GM18526 (cell line): ENCODE data around the gene EXD2.

ENCODE experiments used
- POLR2A ChIP-seq: IDR thresholded peaks from 3 replicates; pipeline ENCODE4 v1.6.1; 2011; ENCODE audit not compliant: insufficient read length; ENCODE audit errors: extremely low read depth

The EXD2 gene

DNA sequence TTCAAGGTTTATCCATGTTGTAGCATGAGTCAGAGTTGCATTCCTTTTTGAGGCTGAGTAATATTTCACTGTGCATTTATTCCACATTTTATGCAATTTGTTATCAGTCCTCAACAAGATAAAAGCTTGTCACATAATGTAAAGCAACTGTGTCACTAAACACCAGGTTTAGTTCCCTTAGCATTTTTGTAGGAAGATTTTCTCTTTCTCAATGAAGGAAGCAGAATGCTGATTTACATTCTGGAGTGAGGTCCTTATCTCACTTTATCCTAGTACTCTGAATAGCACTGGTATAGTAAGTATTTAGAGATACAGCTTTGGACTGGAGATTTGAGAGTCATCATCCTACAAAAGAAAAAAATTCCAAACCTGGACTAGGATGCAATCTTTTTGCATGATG is 9.8 kb upstream of the EXD2 start:
- no peak for TF ChIP-seq POLR2A

DNA sequence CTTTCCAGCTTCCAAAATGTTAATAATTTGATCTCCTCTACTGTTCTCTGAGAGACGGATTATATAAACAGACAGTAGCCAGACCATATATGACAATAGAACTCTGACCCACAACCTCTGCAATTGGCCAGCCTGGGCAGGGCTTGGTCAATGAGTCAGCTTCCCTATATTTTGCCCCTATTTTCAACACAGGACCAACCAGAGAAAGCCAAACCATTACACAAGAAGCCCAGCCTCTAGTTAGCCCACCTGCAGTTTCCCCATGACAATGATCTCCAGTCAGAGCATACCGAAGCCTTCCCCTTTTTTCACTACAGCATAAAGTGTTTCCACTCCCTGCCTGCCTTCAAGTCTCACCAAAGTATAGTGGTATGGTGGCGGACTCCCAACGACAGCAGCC is 7.6 kb upstream of the EXD2 start:
- TF ChIP-seq POLR2A, result no peak

DNA sequence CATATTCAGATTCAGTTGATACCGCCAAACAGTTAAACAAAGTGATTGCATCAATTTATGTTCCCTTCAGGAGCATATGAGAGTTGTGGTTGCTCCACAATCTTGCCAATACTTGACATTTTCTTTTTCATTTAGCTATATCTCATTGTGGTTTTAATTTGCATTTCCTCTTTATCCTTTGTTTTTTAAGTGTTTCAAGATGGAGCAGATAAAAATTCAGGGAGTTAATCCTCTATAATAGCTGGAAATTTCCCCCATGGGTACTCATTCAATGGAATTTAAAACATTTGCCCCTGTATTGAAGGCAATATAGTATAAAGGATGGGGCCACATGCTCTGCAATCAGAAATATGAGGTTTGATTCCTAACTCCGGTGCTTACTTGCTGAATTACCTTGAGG is 1.1 kb upstream of the EXD2 start:
- no peak for TF ChIP-seq POLR2A

DNA sequence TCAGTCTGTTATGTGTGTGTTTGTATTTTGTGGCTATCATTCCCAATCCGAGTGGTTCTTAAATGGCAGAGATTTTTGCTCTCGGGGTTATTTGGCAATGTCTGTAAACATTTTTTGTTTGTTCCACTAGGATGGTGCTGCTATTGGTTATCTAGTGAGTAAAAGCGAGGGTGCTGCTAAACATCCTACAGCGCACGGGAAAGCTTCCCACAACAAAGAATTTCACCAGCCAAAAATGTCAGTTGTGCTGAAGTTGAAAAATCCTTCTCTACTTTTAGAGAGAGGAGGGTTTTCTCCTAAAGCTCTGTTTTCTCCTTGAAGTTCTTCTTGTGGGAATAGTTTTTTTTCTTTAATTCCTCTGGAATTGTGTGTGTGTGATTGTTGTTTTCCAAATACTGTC is 2.4 kb downstream of the EXD2 start:
- TF ChIP-seq POLR2A, result no peak

DNA sequence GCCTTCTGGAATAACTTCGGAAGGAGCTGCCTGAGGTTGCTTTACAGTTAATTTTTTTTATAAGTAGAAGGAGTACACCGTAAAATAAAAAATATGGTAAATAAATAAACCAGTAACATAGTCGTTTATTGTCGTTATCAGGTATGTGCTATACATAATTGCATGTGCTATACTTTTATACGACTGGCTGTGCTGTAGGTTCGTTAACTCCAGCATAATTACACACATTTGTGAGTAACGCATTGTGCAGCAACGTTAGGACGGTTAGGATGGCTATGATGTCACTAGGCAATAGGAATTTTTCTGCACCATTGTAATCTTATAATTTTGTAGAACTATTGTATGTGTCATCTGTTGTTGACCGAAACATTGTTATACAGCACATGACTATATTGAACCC is 8.5 kb downstream of the EXD2 start:
- TF ChIP-seq POLR2A, result no peak

DNA sequence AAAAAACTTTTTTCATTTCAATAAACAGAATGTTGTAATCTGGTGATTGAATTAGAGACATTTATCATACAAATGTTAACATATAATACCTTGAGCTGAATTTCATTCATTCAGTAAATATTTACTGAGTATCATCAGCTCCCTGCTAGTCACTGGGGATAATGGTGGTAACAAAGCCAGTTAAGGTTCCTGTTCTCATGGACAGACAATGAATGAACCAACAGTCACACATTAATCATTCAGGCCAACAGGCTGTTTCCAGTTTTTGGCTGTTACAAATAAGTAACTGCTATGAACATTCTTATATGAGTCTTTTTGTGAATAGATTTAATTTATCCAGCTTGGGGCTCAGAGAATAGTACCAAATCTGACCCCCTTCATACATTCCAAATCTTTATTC is 13.5 kb downstream of the EXD2 start:
- TF ChIP-seq POLR2A, result no peak

DNA sequence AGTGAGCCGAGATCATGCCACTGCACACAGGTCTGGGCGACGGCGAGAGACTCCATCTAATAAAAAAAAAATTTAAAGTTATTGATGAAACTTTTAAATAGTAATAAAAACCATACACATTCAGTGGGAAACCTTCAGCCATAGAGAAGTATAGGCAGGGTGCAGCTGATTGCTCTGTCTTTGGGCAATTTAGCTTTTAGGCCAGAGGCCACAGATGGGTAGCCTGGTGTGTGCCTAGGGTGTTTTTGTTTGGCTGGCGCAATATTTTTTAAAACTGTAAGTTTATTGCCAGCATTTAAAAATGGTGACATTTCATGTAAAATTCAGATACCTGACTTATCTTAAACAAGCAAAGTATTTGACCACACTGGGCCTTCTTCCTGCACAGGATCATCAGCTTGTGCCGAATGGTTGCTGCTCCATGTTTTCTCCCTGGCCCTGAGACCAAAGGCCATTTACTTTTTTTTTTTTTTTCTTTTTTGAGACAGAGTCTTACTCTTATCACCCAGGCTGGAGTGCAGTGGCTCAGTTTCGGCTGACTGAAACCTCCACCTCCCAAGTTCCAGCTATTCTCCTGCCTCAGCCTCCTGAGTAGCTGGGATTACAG is 16.2 kb downstream of the EXD2 start:
- TF ChIP-seq POLR2A, result no peak

DNA sequence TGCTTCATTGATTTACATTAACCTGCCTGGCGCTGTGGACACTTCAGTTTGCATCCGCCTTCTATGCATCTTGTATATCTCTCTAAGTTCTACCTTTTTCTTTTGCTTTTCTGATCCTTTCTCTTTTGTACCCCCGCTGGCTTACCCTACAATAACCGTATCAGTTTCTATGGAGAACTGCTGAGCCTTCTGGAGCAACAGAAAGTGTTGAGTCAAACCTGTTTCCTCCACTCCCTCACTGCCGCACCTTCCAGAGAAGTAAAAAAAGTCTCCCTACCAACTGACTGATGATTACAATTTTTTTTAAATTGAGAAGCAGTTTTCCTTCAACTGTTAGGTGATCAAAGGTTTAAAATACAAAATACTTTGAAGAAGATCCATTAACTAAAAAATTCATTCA is 17.4 kb downstream of the EXD2 start:
- no peak for TF ChIP-seq POLR2A

DNA sequence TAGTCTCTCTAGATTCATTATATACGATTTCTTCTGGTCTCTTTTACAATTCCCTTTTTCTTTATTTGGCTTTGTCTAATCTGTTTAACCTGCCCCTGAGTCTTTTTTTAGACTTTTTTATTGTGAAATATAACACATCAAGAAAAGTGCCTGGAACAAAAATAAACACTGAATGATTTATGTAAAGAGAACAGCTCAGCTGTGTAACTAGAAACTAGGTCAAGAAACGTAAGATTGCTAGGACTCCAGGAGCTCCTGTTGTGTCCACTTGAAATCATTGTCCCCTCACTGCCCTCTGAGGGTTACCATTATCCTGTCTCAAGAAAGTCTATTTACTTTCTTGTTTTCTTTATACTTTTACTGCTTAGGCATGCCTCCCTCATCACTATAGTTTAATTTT is 23.1 kb downstream of the EXD2 start:
- TF ChIP-seq POLR2A, result no peak

DNA sequence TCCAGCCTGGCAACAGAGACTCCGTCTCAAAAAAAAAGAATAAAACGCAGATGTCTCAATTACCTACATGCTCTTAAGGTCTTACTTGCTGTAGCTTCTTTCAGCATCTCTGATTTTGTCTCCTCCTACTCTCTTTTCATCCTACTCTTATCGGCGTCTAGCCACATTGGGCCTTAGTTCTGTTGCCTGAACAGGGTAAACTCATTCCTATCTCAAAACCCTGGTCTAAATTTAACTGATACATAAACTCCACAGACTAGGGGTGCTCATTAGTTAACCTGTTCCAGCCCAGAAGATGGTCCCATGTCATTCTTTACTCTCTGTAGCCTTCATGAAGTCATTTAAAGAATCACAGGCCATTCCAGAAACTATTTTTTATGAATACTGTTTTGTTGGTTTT is 33.6 kb downstream of the EXD2 start:
- TF ChIP-seq POLR2A, result no peak

DNA sequence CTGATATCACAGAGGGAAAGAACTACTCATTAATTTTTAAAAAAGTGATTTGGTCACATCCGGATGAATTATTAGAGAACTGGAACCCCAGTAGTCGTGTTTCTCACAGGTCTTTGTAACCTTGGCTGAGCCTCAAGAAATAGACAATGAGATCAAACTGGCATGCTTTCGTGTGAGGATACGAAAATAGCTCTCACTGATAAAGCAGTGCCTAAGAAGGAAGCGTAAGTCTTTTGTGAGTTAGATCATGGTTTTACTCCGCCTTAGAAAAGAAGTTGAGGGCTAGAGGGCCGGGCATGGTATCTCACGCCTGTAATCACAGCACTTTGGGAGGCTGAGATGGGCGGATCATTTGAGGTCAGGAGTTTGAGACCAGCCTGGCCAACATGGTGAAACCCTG is 34.9 kb downstream of the EXD2 start:
- TF ChIP-seq POLR2A, result no peak

DNA sequence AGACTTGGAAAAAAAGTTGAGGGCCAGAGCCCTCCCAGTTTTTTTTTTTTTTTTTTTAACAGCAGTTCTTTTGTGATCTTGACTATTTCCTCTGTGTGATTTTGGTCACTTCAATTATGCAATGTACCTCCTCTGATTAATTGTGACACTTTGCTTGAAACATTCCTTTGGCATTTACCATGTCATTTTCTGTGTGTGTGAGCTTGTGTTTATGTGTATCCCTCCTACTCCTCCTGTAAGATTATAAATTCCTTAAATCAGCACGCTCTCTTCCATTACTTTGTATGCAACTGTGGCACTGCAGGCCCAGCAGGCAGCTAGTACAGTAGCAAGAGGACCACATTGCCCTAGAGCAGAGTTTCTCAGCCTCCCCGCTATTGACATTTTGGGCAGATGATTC is 35.4 kb downstream of the EXD2 start:
- TF ChIP-seq POLR2A, result no peak

DNA sequence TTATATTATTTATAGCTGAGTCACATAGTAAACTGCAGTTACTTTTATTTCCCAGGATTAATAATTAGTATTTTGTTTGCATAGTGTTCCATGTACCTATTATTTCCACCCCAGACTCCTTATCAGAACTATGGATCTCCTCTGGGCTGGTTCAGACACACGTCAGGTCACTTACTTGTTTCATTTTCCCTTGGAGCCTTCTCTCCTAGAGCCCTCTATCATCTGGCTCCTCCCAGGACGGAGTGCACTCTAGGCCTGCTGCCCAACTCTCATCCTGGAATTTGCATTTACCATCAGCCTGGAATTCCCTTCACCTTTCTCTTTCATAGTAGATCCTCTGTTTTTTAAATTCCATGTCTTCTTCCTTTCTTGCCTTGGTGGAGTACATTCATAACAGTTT is 40.2 kb downstream of the EXD2 start:
- TF ChIP-seq POLR2A, result no peak

DNA sequence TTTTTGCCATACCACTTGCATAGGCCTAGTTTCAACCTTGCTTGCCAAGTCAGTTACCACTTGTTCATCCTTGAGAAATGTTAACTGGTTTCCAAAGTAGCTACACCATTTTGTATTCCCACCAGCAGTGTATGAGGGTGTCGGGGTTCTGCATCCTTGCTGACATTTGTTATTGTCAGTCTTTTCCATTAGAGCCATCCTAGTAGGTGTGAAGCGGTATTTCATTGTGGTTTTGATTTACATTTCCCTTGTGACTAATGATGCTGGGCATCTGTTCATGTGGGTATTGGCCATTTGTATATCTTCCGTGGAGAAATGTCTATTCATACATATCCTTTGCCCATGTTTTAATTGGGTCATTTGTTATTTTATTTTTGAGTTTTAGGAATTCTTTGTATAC is 41.1 kb downstream of the EXD2 start:
- TF ChIP-seq POLR2A, result no peak

DNA sequence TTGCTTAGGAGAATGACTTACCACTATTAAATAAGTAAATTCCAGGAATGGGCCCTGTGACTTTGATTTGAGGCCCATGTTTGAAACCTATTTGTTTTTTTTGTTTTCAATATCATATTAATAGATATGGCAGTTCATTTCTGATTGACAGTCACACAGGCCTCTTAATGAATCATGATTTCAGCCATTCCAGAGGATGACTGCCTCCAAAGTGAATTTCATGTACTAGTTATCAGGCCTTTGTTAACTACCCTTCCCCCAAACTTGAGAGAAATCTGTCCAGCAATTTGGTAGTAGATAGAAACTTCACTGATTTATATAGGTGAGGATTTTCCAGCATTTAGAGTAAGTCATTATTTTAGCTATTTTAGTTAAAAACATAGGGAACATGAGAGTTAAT is 42.8 kb downstream of the EXD2 start:
- no peak for TF ChIP-seq POLR2A

DNA sequence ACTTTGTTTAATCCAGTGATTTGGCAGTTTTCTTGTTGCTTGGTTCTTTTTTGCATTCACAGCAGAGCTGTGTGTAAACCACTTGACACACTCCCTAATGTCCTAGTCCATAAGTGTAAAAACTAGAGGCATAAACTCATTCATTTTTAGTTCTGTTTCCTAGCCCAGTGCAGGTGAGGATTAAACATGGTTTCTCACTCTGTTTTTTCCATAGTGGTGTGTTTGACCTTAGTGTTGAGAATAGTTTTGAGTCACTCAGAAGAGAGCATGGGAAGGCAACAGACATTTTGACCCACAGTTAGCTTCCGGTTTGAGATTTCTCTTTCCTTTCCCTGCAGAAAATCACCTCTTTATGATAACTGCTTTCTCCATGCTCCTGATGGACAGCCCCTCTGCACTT is 44.4 kb downstream of the EXD2 start:
- no peak for TF ChIP-seq POLR2A

DNA sequence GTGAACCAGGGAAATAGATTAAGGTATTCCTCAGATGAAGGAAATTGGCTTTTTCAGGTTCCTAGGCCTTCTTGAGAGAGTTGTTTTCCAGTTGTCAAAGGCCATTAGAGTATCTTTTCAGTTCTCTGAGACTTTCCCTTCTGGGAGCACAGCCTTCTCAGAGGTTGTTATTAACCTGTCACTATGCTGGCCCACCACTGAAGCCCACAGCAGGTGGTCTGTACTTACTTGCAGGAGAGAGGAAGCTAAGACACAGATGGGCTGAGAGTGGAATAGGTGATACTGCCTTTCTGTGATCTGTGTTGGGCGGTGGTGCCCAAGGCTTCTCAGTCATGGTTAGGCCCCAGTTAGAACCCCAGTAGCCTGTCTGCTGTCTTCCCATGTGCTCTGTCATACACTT is 45.8 kb downstream of the EXD2 start:
- no peak for TF ChIP-seq POLR2A

DNA sequence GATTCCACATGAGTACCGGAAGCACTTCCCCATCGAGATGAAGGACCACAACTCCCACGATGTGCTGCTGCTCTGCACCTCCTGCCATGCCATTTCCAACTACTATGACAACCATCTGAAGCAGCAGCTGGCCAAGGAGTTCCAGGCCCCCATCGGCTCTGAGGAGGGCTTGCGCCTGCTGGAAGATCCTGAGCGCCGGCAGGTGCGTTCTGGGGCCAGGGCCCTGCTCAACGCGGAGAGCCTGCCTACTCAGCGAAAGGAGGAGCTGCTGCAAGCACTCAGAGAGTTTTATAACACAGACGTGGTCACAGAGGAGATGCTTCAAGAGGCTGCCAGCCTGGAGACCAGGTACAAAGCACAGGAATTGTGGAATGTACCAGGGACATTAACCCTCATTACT is 46.3 kb downstream of the EXD2 start:
- no peak for TF ChIP-seq POLR2A
